Activated naive CD4-positive, alpha-beta T cell treated with anti-CD3 and anti-CD28 coated beads for 36 hours (primary cell): ENCODE measurements around the gene DBNL. TPM values are rescaled to one million over a fixed set of nuclear protein-coding genes. Genes with fewer than 3 reads are reported as not detected.

Experiments
- CTCF ChIA-PET: fragments of 350-600 bp; sonication (Branson Sonifier 250); formaldehyde crosslinking; loops from one replicate; lab custom pipeline; 2021; ENCODE audit warnings: antibody characterized with exemption; lab: Charles Lee
- DNase-seq: peaks from one replicate; pipeline ENCODE4 v3.0.0-alpha.2; 2020
- H3K27ac Mint-ChIP-seq: one replicate; pipeline ENCODE4 v1.8.0; 2021; ENCODE audit warnings: mild to moderate bottlenecking, mixed read lengths
- H3K27me3 Mint-ChIP-seq: one replicate; pipeline ENCODE4 v1.8.0; 2021; ENCODE audit warnings: low read depth, mixed read lengths
- H3K36me3 Mint-ChIP-seq: one replicate; pipeline ENCODE4 v1.8.0; 2021; ENCODE audit warnings: low read depth, mixed read lengths
- H3K4me1 Mint-ChIP-seq: one replicate; pipeline ENCODE4 v1.8.0; 2021; ENCODE audit warnings: low read depth, mixed read lengths
- H3K4me3 Mint-ChIP-seq: one replicate; pipeline ENCODE4 v1.8.0; 2021; ENCODE audit warnings: mild to moderate bottlenecking, moderate library complexity, mixed read lengths
- H3K9me3 Mint-ChIP-seq: one replicate; pipeline ENCODE4 v1.8.0; 2021; ENCODE audit warnings: mixed read lengths
- intact Hi-C: fragments of 100-400 bp; cut with micrococcal nuclease; formaldehyde crosslinking; loops from one replicate; pipeline ENCODE4 v1.15.1; 2023
- total RNA-seq, 2 experiments: library from RNA; stranded (reverse); gene quantifications; one replicate each; pipeline ENCODE4 v1.2.3, GENCODE V29; 2021

Gene DBNL
- total RNA-seq, 2 experiments from 2014 or later, result 82.3 TPM

DNA sequence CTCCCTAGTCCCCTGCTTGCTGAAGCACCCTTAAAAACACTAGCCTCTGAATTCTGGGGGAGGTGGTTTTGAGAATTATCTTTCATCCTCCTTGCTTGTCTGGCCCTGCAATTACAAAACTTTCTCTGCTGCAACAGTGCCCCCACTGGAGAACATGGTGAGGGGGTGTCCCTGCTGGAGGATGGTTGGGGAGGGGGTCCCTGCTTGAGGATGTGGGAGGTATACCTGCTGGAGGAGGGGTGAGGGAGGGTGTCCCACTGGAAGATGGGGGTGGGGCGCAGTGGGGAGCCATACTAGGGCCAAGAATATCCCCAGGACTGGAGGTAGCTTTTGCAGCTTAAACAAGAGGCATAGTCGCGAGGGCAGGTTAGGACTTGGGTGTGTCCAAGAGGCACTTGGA lies 41.0 kb downstream of the DBNL start:
- Mint-ChIP-seq H3K9me3 (no peaks in the 10 kb centered on the region), H3K27ac (no peak overlapping the region), H3K4me1 (peaks cover 13% of the 10 kb centered on the region), H3K27me3 (no peaks in the 10 kb centered on the region), H3K36me3 (peaks cover 10% of the 10 kb centered on the region), H3K4me3 (no peak overlapping the region)
- intact Hi-C loops, result no loop called here
- CTCF ChIA-PET, result interaction anchor here (0.6 to 1.7 kb wide), 2 partner anchors 12 to 42 kb away, joined by 3 to 5 read pairs; no protein-coding TSS in a partner anchor
- DNase-seq, result no peak

DNA sequence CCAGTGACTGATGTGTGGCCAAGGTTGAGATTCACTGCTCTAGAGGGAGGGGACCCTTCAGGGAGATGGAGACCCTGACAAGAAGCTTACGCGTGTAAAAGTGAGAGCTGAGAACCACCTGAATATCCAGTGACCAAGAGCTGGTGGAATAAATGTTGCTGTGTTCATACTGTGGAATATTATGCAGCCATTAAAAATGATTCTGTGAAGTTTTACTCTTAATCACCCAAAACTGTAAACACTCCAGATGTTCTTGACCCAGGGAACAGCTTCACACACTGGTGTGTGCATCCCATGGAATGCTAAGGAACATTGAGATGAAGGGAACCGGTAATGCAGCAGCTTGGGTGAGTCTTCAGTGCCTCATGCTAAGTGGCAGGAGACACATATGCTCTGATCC lies 42.1 kb downstream of the DBNL start:
- H3K9me3 Mint-ChIP-seq, result no peaks in the 10 kb centered on the region
- CTCF ChIA-PET, result interaction anchor here (1.1 to 1.7 kb wide), 2 partner anchors 11 to 16 kb away, joined by 5 read pairs; no protein-coding TSS in a partner anchor
- H3K27me3 Mint-ChIP-seq, result no peaks in the 10 kb centered on the region
- H3K4me1 Mint-ChIP-seq, result peaks cover 4% of the 10 kb centered on the region
- DNase-seq, result no peak
- H3K4me3 Mint-ChIP-seq, result no peak overlapping the region
- H3K36me3 Mint-ChIP-seq, result peaks cover 2% of the 10 kb centered on the region
- intact Hi-C loops, result no loop called here
- no peak overlapping the region for H3K27ac Mint-ChIP-seq

DNA sequence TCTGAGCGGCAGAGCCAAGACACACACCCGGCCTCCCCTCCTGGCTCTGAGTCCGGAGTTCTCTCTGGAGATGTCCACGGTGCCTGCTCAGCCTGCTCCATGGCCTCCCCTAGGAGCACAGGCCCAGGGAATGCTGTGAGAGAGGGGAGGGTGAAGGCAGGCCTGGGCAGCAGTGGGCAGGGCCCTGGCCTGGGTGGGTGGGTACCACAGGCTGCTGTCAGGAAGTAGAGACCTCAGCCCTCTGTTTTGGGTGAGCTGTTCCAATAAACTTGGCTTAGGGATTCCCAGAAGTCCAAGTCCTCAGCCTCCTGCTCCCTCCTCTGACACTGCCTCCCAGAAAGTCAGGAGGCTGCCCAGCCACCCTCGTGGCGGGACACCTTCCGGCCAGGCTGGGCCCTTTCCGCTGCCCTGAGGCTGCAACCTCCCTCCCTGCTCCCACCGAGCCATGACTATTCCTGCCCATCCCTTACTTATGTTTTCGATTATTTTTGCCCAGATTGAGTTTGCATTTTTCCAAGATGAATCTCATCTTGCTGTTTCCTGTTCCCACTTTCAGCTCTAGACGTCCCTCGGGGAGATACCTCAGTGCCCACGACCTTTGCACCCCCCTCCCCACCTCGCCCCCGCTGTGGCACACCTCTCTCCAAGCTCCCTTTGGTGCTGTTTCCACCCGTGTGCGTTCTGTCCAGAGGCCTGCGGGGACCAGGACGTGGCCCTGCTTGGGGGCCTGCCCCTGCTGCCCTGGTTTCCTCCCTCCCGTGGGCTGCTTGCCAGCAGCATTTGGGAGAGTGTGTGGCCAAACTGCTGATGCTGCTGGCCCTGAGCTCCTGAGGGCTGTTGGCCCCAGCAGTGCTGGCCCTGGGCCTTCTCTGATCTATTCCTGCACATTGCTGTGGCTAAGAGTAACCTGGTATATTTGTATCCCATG lies 43.7 kb downstream of the DBNL start:
- Mint-ChIP-seq H3K4me1 (peaks cover 2% of the 10 kb centered on the region), H3K27ac (no peak overlapping the region), H3K36me3 (no peaks in the 10 kb centered on the region), H3K27me3 (no peaks in the 10 kb centered on the region), H3K4me3 (no peak overlapping the region), H3K9me3 (no peaks in the 10 kb centered on the region)
- no peak for DNase-seq
- CTCF ChIA-PET, result no interaction called here
- intact Hi-C loops, result no loop called here

DNA sequence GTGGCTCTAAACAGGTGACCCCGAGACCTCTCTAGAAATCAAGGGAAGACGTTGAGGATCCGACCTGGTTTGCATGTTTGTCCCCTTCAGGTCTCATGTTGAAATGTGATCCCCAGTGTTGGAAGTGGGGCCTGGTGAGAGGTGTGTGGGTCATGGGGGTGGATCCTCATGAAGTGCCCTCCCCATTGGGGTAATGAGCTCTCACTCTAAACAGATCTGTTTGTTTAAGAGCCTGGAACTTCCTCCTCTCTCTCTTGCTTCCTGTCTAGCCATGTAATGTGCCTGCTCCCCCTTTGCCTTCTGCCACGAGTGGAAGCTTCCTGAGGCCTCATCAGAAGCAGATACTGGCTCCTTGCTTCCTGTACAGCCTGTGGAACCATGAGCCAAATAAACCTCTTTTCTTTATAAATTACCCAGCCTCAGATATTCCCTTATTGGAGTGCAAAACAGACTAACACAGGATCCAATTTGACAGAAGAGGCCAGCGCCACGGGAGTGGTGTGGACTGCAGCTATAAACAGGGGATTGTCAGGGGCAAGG lies 48.7 kb downstream of the DBNL start:
- no peak overlapping the region for H3K27ac Mint-ChIP-seq
- CTCF ChIA-PET, result no interaction called here
- DNase-seq, result no peak

DNA sequence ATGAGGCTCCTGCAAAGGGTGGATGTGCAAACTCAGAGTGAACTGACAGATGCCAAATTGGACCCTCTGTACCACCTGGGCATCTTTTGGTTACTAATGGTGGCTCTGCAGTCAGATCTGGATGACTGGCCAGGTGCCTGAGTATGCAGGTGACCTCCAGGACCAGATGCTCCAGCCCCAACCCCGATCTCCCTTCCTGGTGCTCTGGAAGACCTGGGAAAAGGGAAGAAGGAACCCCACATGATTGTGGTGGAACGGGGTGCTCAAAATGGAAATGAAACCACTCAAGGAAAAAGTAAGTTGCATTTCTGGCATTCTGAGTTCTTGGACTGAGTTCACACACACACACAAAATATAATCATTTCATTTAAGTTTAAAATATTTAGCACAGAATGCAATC lies 49.9 kb downstream of the DBNL start:
- Mint-ChIP-seq H3K36me3 (no peaks in the 10 kb centered on the region), H3K9me3 (no peaks in the 10 kb centered on the region), H3K4me3 (no peak overlapping the region), H3K27me3 (no peaks in the 10 kb centered on the region), H3K27ac (no peak overlapping the region), H3K4me1 (peaks cover 13% of the 10 kb centered on the region)
- intact Hi-C loops, result no loop called here
- DNase-seq, result no peak
- CTCF ChIA-PET, result no interaction called here

More for the DNA sequence above, 48.7 kb downstream of the DBNL start:
- Mint-ChIP-seq H3K4me3 (no peak overlapping the region), H3K27me3 (no peaks in the 10 kb centered on the region), H3K36me3 (no peaks in the 10 kb centered on the region), H3K4me1 (peaks cover 13% of the 10 kb centered on the region), H3K9me3 (no peaks in the 10 kb centered on the region)
- intact Hi-C loops, result no loop called here

DNA sequence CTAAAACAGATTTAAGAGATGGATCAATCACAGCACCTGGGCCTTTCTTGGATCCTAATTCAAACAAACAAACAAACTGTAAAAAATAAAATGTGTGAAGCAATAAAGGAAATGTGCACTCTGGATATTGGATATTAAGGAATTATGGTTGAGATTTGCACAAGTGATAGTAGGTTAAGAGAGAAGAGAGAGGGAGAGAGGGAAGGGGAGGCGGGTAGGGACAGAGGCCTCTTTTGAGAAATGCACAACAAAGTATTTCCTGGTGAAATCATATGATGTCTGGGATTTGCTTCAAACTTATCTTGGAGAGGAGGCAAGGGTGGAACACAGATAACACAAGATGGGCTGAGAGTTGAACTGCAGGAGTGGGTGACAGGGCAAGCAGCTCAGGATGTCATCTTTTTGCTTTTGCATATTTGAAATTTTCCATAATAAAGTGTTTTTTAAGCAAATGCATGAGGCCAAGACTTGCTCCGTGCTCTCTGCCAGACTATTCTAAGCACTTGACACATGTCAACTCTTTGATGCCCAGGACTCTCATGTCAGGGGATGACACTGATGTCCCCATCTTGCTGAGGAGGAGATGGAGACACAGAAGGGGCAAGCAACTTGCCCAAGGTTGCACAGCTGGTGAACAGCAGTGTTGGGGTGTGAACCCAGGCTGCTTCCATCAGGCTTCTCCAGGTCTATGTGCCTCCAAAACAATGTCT lies 50.5 kb downstream of the DBNL start:
- CTCF ChIA-PET, result no interaction called here
- no peak for DNase-seq
- H3K27ac Mint-ChIP-seq, result no peak overlapping the region
- H3K4me1 Mint-ChIP-seq, result peaks cover 13% of the 10 kb centered on the region
- no peak overlapping the region for H3K4me3 Mint-ChIP-seq
- intact Hi-C loops, result no loop called here
- H3K27me3 Mint-ChIP-seq, result no peaks in the 10 kb centered on the region
- H3K9me3 Mint-ChIP-seq, result no peaks in the 10 kb centered on the region
- H3K36me3 Mint-ChIP-seq, result no peaks in the 10 kb centered on the region

DNA sequence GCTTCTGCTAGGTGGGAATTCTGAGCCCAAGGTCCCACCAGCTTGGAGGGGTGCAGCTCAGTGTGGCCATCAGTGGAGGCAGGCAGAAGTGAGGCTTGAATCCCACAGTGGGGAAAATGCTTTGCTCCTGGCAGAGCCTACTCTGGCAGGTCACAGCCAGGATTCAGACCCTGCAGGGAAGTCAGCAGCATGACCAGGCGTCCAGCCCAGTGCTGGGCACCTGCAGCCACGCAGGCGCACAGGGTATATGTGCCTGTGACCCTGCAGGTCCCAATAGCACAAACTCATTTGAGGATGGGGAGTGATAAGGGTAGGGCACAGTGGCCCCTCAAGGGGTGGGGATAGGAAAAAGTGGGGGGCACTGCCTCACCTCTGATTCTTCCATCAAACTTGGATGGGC lies 51.3 kb downstream of the DBNL start:
- Mint-ChIP-seq H3K4me1 (peaks cover 13% of the 10 kb centered on the region), H3K27me3 (no peaks in the 10 kb centered on the region), H3K9me3 (no peaks in the 10 kb centered on the region), H3K27ac (no peak overlapping the region), H3K4me3 (no peak overlapping the region), H3K36me3 (no peaks in the 10 kb centered on the region)
- intact Hi-C loops, result no loop called here
- CTCF ChIA-PET, result no interaction called here
- DNase-seq, result no peak

DNA sequence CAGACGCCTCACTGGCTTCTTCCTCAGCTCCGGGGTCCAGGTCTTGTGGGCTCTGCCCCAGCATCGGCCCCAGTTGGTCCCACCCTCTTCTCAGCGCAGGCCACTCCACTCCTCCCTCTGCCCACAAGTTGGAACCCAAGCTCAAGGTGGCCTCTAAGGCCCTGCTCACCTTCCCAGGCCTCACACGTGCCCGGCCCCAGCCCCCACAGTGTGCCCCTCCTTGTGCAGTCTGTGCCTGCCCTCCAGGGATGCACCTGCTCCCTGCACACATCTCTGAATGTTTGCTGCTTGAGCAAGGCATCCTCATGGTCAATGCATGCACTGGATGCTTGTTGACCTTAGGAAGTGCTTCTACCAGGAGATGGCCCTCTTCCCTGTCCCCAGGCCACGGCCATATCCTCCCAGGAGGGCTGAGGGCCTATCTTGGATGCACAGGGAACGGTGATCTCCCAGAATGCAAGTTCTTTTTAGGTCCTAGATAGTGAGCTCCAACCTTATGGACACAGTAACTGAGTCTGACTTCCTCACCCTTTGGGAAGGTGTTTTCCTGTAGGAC lies 51.9 kb downstream of the DBNL start:
- H3K36me3 Mint-ChIP-seq, result no peaks in the 10 kb centered on the region
- peaks cover 13% of the 10 kb centered on the region for H3K4me1 Mint-ChIP-seq
- H3K27ac Mint-ChIP-seq, result no peak overlapping the region
- CTCF ChIA-PET, result interaction anchor here (0.9 kb wide), 1 partner anchor 15 kb away, joined by 3 read pairs; no protein-coding TSS in a partner anchor
- no peak for DNase-seq
- H3K9me3 Mint-ChIP-seq, result no peaks in the 10 kb centered on the region
- intact Hi-C loops, result no loop called here
- no peak overlapping the region for H3K4me3 Mint-ChIP-seq
- no peaks in the 10 kb centered on the region for H3K27me3 Mint-ChIP-seq

DNA sequence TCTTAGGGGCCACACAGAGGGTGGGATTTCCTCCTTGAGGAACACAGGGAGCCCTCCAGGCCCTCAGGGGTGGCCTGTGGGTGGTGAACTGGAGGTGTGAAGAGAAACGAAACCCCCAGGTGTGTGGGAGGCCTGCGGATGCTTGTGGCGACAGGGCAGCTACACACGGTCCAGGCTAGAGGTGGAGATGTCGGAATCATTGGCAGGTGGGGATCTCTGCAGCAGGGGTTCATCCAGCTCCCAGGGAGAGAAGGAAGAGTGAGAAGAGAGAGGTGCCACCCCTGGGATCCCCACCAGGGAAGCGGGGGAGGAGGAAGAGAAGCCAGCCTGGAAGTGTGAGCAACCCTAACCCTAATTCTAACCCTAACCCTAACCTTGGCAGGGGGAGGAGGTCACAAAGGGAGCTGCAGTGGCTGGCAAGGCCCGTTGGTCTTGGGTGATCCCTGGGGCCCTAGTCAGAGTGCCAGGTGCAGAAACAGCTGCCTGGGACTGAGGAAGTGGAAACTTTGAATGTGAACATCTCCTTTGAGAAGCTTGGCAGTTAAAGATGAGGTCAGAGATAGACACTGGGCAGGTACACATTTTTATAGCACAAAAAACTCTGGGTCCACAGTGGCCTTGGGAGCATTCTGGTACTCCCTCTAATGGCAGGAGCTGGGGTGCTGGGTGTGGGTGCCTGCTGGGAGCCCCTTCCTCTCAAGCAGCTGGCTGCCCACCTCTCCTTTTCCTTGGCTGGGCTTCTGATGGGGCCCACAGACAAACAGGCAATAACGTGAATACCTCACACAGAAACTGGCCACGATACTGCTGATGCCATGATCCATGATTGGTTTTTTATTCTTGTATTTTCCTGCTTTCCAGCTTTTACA lies 52.8 kb downstream of the DBNL start:
- H3K36me3 Mint-ChIP-seq, result no peaks in the 10 kb centered on the region
- CTCF ChIA-PET, result interaction anchor here (0.8 to 2.0 kb wide), 4 partner anchors 8 to 78 kb away, joined by 3 to 7 read pairs (median 5); no protein-coding TSS in a partner anchor
- no peak overlapping the region for H3K4me3 Mint-ChIP-seq
- H3K4me1 Mint-ChIP-seq, result peaks cover 13% of the 10 kb centered on the region
- no peaks in the 10 kb centered on the region for H3K9me3 Mint-ChIP-seq
- H3K27ac Mint-ChIP-seq, result no peak overlapping the region
- no peaks in the 10 kb centered on the region for H3K27me3 Mint-ChIP-seq
- intact Hi-C loops, result no loop called here
- DNase-seq, result peak; percentile 62

DNA sequence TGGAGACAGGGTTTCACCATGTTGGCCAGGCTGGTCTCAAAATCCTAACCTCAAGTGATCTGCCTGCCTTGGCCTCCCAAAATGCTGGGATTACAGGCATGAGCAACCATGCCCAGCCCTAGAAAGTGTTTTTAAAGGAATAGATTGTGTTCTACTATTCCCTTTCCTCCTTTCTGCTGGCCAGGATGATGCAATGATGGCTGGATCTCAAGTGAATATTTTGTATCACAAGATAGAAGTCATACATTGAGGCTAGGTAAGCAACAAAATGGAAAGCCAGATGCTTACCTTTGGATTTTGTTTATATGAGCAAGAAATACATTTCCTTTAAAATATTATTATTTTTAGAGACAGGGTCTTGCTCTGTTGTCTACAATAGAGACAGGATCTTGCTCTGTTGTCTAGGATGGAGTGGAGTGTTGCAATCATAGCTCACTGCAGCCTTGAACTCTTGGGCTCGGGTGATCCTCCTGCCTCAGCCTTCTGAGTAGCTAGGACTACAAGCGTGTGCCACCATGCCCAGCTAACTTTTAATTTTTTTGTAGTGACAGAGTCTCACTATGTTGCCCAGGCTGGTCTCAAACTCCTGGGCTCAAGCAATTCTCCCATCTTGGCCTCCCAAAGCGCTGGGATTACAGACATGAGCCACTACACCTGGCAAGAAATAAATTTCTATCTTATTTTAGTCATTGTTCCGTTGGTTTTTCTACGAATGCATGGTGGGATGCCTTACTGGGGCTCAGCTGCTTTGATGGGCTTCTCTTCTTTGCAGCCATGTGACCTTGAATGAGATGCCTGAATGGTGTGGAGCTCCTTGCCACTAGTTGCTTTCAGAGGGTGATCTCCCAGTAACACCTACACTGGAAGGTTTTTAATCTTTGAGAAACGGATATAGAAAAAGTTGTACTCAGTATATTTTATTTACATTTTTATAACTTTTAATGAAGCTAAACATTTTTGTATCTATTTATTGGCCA lies 53.9 kb downstream of the DBNL start:
- intact Hi-C loops, result no loop called here
- H3K9me3 Mint-ChIP-seq, result no peaks in the 10 kb centered on the region
- H3K27ac Mint-ChIP-seq, result no peak overlapping the region
- no peak overlapping the region for H3K4me3 Mint-ChIP-seq
- H3K27me3 Mint-ChIP-seq, result no peaks in the 10 kb centered on the region
- no peaks in the 10 kb centered on the region for H3K36me3 Mint-ChIP-seq
- DNase-seq, result no peak
- peaks cover 13% of the 10 kb centered on the region for H3K4me1 Mint-ChIP-seq
- CTCF ChIA-PET, result interaction anchor here (0.8 to 2.0 kb wide), 3 partner anchors 7 to 79 kb away, joined by 5 to 7 read pairs (median 5); no protein-coding TSS in a partner anchor

DNA sequence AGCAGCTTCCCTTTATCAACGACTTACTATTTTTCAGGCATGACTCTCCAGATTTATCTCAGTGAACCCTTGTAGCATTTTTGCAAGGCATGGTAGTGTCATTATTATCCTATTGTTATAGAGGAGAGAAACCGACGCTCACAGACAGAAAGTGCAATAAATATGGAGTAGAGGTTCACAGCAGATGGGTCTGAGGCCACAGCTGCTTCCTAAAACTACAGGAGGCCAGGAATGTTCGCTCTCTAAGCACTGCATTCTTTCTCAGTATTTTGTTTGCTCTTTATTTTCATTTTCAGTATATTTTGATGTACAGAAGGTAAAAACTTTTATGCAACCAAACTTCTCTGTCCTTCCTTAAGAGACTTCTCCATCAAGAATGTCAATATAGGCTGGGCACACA lies 55.2 kb downstream of the DBNL start:
- Mint-ChIP-seq H3K4me1 (peaks cover 13% of the 10 kb centered on the region), H3K27ac (no peak overlapping the region), H3K9me3 (no peaks in the 10 kb centered on the region), H3K4me3 (no peak overlapping the region), H3K36me3 (no peaks in the 10 kb centered on the region), H3K27me3 (no peaks in the 10 kb centered on the region)
- CTCF ChIA-PET, result no interaction called here
- no peak for DNase-seq
- intact Hi-C loops, result no loop called here
